AG20443 (cell line): ENCODE data around the gene MAML2.

Experiments
- DNase-seq: peaks from one replicate; pipeline ENCODE4 v3.0.0; 2012; ENCODE audit warnings: low spot score, mixed read lengths

MAML2 gene

DNA sequence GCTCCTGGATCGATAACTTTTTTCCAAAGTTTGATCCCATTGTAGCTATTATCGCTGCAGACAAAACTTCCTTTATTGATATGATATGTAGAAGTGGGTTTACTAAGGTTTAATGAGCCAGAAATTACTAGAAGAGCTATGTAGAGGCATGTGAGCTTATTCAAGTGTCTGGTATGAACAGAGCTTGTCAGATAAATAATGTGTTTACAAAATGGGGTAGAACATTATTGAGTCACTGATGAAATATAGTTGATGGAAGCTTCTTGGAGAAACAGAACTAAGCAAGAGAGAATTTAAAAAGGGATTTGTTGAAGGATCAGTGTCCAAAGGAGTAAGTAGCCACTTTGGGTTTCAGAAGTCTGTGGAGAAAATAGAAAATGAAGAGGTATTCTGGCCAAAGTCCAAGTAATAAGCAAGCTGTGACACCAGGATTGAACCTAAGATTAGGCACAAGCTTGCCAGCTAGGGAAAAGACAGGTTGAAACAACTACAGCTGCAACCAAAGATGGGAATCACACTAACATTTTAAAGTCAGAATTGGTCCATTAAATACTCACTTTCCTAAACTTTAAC, 104.3 kb downstream of the MAML2 start:
- DNase-seq: no peak

DNA sequence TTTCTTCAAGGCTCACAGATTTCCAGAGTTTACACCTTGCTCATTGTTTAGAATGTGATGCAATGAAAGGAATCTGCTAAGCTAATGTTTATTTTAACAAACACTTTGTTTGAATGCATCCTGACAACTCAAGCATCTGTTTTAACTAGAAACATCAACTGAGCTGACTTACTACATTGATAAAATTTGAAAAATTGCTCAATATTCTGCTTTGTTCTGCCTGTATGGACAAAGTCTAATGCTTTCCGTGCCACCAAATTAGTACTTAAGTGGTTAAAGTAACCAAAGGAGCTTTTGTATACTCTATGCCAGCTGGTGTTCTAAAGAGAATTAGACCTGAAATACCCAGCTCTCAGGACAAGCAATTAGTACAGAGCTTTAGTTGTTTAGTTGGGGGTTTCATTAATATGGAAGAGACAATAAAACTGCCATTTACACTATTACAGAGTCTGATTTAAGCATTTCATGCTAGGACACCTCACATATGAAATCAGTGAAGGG, 105.2 kb downstream of the MAML2 start:
- no peak for DNase-seq

DNA sequence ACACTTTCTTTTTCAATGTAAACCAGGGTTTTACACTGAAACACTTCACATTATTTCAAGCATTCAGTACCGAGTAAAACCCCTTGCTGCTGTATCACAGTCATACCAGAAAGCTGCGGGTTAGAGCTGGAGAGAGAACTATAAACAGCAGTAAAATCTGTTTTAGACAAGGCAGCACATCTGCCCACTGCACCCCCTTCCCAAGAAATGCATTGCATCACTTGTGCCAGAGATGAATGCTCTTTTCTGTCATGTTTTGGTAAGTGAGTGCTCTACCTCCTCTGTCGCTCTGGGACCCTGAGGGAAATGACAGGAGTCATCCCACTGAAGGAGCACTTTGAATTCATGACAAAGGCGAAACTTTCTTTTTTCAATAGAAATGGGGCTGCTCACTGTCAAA, 107.2 kb downstream of the MAML2 start:
- no peak for DNase-seq

DNA sequence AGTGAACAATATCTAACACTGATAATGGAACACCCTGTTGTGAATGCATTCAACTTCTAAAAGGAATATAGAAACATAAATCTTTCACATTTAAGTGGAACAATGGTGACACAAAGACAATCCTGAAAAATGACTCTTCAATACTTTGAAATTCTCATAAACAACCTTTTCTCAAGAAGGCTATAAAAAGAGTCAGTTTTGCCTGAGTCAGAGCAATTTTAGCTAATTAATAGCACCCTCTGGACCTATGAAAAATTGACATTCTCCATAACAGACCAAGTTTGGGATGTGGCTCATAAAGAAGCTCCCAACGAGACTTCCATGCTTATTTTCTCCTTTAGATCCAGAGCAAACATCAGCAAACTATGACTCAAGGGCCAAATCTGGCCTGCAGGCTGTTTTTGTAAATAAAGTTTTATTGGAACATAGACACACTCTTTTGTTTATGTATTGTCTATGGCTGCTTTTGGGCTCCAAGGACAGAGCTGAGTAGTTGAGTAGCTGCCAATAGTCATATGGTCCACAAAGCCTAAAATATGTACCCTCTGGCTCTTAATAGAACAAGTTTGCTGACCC, 108.0 kb downstream of the MAML2 start:
- no peak for DNase-seq

DNA sequence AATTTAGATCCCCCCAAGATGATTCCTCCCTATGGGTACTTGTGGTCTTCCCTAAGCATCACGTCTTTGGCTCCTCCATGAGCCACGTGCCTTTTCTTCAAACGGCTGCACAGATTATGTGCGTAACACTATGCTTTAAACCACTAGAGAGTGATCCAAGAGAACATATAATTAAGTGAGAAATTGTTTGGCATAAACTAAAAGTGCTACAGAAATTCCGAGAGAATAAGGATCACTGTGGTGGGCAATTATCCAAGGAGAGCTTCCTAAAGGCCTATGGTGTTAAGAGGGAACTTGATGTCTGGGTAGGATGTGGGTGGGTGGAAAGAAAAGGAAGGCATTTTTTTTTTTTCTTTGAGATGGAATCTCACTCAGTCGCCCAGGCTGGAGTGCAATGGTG, 110.9 kb downstream of the MAML2 start:
- no peak for DNase-seq

DNA sequence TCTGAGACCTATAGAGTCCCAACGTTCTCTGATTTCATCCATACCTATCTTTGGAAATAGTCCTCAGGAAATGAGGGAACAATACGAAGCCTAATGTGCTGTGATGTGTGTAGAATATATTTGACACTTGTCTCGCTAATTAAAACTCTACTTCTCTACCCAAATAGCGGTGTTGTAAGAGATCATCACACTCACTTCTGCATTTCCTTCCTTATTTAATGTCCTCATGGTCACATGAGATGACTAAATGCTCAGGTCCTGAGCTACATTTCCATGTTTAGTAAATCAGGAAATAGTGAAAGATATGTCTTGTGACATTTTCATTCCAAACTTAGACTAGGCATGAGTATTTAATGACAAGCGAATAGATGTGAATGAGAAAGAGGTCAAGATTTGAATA, 112.3 kb downstream of the MAML2 start:
- DNase-seq: no peak

DNA sequence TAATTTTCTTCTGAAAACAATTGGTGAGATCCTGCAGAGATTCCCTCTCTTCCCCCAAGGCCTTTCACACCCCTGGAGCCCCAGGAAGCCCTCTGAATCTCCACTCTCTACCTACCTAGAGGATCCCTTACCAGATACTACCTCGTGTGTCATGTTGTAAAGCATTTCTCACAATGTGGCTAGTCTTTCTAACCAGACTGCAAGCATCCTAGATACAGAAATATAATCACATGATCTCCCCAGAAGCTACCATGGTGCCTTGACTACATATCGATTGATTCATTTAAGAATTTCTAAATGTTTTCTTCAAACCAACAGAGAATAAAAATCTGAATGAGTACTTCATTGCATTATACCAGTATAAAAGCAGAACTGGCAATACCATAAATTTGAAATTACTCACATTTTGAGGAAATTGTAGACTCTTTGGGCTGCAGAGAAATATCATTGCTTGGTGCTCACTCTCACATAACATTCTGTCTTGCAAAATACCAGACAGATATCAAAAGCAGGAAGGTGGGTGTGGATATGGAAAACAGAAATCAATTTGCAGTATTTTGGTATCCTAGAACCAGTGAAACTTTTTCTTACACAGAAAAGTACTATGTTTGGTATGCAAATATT, 113.5 kb downstream of the MAML2 start:
- no peak for DNase-seq

DNA sequence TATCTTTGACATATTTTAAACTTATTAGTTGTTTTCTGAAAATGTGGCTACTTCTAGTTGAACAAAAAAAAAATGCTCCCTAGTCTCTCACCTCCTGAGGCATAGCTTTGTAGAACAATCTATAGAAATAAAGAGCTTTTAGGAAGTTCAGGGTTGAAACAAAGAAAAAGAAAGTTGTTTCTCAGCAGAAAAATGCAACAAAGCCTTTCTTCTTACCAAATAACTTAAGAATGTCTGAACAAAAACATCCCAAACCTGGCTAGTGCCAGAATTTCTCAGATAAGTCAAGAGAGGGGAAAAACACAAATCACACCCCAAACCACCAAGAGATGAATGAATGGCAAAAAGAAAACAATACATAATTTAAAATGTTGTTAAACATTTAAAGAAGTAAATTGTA, 114.1 kb downstream of the MAML2 start:
- DNase-seq: no peak

DNA sequence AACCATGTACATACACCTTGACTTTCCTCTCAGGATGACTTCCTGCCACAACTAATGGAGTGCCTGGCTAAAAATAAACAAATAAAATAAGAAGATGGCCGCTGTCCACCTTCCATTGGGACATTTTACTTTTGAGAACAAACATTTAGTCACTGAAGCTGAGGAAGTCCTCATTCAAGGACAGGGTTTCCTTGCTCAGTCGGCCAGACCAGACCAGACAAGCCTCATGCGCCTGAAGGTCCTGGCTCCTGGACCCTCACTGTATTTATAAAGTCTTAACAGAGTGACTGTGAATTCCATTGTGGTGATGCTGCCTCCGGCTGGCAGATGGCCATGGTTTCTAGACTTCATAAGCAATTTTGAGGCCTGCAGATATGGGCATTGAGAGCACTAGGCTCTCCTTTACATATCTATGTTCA, 114.5 kb downstream of the MAML2 start:
- DNase-seq: peak; percentile 58

DNA sequence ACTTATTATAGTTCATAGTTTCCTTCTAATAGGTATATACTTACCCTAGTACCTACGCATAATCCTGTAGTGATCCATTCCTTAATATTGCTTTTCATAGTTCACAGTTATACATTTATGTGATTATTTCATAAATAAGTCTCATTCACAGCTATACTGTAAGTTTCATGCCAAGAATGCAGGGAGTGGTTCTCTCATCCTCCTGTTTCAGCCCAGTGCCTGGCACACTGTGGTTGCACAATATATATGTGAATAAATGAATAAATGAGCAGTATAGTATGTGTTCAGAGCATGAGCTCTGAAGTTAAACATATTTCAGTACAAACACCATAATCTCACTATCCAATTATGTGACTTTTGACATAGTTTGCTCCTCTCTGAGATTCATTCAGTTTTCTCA, 115.8 kb downstream of the MAML2 start:
- DNase-seq: no peak

DNA sequence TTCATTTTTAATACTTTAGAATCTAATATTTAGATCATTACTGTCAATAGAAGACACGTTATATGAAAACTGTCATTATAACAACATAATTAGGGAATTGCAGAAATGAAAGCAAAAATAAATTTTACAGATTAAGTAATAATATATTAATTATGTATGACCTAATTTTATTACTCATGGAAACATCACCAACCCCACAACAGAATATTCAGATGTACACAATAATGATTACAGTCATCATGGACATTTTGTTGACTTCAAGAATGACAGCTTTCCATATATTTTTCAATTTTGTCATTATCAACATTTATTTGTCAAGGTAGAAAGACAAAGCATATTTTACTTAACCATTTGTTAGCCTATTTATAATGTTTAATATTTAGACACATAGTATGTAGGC, 119.9 kb downstream of the MAML2 start:
- DNase-seq: no peak

DNA sequence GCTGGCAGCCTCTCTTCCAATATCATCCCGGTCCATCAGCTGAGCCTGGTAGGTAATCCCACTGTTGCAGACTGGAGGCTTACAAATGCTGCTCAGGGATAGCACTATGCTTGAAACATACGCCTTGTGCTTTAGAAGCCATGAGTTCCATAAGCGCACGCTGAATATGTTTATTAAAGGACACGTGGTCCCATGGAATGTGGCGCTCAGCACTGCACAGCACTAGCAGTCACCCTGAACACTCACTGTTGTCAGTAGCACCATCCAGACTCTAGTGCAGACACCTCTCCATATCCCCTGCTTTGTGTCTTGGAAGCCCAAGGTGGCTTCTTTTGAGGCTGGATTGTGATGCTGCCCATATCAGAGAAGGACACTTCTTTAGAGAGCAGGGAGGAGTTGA, 120.9 kb downstream of the MAML2 start:
- no peak for DNase-seq

DNA sequence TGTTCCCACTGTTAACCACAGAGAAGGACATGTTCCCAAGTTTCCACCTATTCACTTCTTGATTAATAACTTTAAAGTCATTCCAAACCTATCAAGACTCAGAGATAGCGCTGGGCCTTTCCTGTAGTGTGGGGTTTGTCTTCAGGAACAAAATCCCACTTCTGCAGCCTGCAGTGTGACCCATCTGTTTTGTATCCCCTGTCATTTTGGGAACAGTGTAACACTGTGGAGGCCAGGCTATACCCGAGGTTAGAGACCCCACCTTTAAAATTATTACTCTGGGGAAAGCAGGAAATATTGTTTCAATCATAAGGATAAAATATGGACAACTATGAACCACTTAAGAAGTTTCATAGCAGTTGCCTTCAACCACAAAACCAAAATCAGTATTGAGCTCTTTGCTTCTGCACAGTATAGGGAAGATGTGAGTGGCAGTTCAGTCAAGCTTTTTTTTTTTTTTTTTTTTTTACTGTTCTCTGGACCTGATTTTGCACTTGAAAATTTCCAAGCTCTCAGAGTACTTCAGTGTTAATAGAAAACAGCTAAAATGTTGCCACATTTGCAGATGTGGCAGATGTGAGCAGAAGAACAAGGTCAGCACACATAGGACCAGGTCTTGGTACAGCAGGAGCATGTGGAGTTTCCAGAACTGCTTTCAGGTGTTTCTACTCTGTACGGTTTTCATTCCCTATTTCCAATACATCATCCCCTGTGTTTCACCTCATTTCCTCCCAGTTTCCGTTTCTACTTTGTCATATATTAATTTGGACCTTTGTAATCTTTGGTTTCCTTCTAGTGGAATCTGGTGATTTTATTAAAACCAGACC, 121.5 kb downstream of the MAML2 start:
- no peak for DNase-seq

DNA sequence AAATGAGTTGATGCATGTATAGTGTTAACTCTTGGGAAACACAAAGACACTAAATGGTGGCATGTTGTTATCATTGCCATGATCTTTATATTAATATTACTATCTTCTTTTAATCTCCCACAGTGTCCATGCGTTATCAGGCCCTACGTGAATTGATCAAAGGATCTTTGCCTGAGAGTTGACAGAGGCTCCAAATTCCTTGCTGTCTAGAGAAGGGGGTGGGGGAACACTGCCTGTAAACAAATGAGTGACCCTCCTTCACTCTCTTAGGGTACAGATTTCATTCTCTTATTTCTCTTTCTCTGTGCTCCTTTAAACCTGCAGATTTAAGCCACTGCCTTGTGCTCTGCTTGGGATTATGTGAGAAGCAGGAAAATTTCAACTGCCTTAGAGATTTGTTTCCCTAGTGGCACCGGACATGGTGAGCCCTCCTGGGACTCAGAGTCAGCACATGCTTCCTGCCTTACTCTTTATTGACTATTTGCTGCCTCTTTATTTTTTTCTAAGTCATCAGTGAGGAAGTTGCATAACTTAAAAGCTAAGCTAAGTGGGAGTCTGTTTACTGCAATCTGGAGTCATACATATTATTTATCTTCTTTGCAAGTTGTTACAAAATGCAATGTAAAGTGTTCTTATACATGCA, 122.9 kb downstream of the MAML2 start:
- peak; percentile 51 for DNase-seq

DNA sequence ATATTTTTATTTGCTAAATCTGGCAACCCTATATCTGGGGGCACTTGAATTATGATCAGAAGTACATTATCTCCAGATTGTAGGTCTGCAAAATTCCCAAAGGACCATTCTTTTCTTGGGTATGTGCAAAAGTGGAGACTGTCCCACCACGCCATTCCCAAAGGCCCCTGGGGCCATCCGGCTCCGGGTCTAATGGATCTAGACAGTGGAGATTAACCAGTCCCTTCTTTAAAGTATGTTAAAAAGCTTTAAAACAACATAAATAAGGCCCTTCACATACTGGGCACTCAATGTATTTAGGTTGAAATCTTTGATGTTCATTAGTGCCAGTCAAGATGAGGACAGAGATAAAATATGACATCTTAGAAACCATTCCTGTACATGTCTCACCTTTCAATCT, 124.1 kb downstream of the MAML2 start:
- DNase-seq: no peak

DNA sequence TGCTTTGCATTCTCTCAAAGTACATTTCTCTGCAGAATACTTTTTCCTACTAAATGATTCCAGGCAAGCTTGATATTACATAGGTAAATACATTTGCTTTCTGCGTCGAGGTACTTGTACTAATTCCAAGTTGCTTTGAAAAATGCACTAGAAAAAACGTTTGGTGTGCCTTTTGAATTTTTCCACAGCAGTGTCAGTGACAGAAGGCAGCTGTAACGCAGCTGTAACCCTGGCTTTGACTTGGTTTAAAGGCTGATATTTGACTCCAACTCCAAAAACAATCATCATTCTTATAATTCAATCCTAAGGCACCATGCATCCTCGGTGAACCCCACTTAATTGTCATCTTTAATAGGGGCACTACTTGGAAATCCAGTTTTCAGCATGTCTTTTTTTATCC, 125.0 kb downstream of the MAML2 start:
- DNase-seq: no peak

DNA sequence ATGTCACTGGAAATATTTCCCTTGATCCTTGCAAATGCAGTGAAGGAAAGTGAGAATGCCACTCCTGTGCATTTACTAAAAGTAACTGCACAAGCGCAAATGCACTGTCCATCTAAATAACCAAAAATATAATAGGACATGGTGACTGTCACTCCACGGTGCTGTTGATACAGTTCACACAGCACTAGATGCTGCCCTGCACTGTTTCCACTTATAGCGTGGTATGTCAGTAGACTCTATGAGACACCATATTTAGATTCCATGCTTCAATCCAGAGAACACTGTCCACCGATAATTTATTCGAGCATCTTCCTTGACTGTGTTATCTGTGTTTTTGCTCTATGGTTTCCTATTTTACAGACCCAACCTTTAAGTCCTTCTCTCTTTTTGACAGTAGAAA, 125.8 kb downstream of the MAML2 start:
- no peak for DNase-seq

DNA sequence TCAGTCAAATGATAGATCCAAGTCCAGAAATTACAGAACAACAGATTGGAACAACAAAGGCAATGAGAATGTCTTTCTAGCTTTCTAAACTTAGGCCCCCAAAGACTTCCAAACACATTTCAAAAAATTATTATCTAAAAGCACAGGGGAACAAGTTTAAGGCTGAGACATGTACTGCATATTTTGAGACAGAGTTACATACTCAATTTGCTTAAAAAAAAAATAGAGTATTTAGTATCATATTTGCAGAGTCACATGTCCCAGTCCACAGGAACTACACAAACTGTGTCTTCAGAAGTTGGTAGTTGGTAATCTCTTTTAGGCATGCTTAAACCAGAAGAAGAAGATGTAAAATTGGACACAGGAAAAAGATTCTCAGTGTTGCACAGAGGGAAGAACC, 127.2 kb downstream of the MAML2 start:
- no peak for DNase-seq

DNA sequence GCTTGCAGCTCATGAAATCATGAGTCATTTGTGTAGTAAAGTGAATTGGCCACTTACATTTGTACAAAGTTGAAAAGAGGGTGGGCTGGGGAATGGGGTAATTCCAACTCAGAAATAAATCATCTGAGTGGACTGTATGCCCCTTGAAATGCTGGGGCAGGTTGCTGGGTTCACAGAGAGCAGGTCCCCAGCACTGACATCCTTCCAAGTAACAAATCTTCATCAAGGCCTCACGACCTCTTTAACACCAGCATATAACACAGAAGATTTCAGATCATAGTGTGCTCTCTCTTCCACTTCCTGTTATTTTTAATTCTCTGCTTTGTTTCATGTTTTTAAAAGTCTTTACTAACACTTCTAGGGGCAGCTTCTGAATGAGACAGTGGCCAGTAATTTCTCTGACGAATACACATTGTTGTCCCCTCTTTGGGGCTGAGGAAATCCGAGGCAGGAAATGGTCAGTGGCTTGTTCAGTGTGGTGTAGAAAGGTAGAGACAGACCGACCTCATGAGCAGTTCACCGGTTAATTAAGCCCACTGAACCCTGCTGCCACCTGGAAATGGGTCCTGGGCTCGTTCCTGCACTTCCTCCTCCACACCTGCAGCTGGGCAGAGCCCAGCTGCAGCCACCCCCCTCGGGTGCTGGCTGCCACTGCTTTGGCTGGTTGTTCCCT, 127.7 kb downstream of the MAML2 start:
- no peak for DNase-seq

DNA sequence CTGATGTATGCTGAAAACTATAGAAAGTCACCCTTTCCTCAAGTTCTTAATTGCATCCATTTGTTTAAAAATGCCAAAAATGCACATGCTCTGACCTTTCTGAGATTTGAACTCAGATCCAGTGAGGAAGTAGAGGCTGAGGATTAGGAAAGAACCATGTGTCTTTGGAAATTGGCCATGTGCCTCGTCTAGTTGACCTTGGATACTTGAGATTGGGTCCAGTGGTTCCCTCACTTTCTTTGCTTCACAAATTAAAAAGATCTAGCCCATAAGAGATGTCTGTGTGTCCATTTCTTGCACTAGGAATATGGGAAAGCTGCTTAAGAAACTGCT, 128.3 kb downstream of the MAML2 start:
- DNase-seq: no peak

DNA sequence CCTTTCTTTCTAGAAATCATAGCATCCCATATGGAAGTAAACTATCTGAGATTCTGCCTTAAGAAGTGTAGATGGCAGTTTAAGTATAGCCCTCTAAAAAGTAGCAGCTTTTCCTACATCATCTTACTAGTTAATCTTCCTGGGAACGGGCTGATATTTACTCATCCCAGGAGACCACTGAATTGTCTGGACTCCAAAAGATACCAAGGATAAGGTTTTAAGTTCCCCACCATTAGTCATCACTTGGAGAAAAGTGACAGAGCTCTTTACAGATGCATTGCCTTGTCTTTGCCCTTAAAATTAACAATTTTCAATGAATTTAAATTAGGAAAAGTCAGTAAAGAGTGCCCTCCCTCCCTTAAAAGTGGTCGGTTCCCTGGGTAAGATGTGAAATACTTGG, 129.5 kb downstream of the MAML2 start:
- DNase-seq: peak; percentile 26

DNA sequence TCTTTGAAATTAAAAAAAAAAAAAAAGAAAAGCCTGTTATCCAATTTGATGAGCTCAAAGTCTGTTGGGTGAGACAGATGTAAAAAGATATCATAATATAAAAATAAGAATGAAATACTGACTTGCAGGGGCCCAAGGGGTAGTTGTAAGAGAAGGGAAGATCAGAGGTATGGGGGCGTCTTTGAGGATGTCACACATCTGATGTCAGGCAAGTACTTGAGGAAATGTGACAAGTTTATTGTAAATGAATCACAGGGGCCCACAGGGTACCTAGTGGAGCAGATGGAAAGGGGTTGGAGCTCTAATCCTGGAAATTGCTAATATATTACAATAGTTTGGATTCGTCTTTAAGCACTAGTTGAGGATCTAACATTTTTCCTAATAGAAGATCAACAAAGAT, 131.6 kb downstream of the MAML2 start:
- no peak for DNase-seq
